Activated B cell treated with CpG ODN at 0.5 μM for 24 hours (primary cell): ENCODE measurements around the gene ZNF275. TPM values are rescaled to one million over a fixed set of nuclear protein-coding genes. Genes with fewer than 3 reads are reported as not detected.
"Not testable (repeated sequence)": the region's sequence is repeated elsewhere in the genome, so short reads cannot be mapped to it uniquely, and the experiment has no call there.

ENCODE experiments used
- ATAC-seq: fragments of 200-7000 bp; cut with Tn5 transposase; one replicate; pipeline ENCODE4 v1.10.0; 2021; ENCODE audit warnings: low read depth, mild to moderate bottlenecking, moderate library complexity
- CTCF ChIA-PET: fragments of 350-600 bp; sonication (Branson Sonifier 250); formaldehyde crosslinking; loops from one replicate; lab custom pipeline; 2021; ENCODE audit warnings: antibody characterized with exemption; lab: Charles Lee
- POLR2A ChIA-PET: fragments of 350-600 bp; sonication (Branson Sonifier 250); formaldehyde crosslinking; loops from one replicate; lab custom pipeline; 2021; ENCODE audit warnings: antibody characterized with exemption; lab: Charles Lee
- DNase-seq: peaks from one replicate; pipeline ENCODE4 v3.0.0; 2022
- H3K27ac Mint-ChIP-seq: one replicate; pipeline ENCODE4 v1.8.0; 2020; ENCODE audit warnings: mixed read lengths
- H3K27me3 Mint-ChIP-seq: one replicate; pipeline ENCODE4 v1.8.0; 2021; ENCODE audit warnings: mixed read lengths
- H3K36me3 Mint-ChIP-seq: one replicate; pipeline ENCODE4 v1.8.0; 2021; ENCODE audit warnings: low read depth, mixed read lengths
- H3K4me1 Mint-ChIP-seq: one replicate; pipeline ENCODE4 v1.8.0; 2021; ENCODE audit warnings: mixed read lengths
- H3K4me3 Mint-ChIP-seq: one replicate; pipeline ENCODE4 v1.8.0; 2020; ENCODE audit warnings: mild to moderate bottlenecking, mixed read lengths
- H3K9me3 Mint-ChIP-seq: one replicate; pipeline ENCODE4 v1.8.0; 2020; ENCODE audit warnings: mixed read lengths
- intact Hi-C: fragments of 100-400 bp; cut with micrococcal nuclease; formaldehyde crosslinking; loops from one replicate; pipeline ENCODE4 v1.15.1; 2024
- total RNA-seq: library from RNA; stranded (reverse); gene quantifications from 2 replicates; pipeline ENCODE4 v1.2.3, GENCODE V29; 2022
- TF ChIP-seq, protein P1 (sequence below): fragments of 200-600 bp; IDR thresholded peaks from one replicate; pipeline ENCODE4 v1.8.0; 2022; ENCODE audit warnings: antibody characterized with exemption, mild to moderate bottlenecking

Gene ZNF275
- total RNA-seq, 1 donor from 2014 or later, result 22.4 TPM

DNA sequence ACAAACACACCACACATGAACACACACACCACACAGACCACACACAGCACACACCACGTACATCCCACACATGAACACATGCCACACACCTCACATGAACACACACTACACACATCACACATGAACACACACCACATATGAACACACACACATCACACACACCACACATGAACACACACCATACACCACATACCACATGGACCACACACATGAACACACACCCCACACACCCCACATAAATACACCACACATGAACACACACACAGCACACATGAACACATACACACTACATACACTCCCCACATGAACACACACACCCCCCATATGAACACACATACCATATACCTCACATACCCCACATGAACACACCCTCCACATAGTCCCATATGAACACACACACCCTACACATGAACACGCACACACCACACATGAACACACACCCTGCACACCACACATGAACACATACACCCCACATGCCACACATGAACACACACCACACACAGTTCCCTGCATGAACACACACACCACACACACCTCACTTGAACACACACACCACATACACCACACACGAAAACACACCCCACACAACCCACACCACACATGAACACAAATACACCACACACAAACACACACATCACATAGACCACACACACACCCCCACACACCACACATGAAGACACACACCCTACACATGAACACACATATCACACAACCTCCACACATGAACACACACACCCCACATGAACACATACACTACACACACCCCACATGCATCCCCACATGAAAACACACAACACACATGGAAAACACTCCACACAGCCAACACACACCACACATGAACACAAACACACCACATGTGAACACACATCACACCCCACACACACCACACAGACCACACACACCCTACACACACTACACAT lies 48.9 kb downstream of the ZNF275 start:
- TF ChIP-seq, protein P1, sequence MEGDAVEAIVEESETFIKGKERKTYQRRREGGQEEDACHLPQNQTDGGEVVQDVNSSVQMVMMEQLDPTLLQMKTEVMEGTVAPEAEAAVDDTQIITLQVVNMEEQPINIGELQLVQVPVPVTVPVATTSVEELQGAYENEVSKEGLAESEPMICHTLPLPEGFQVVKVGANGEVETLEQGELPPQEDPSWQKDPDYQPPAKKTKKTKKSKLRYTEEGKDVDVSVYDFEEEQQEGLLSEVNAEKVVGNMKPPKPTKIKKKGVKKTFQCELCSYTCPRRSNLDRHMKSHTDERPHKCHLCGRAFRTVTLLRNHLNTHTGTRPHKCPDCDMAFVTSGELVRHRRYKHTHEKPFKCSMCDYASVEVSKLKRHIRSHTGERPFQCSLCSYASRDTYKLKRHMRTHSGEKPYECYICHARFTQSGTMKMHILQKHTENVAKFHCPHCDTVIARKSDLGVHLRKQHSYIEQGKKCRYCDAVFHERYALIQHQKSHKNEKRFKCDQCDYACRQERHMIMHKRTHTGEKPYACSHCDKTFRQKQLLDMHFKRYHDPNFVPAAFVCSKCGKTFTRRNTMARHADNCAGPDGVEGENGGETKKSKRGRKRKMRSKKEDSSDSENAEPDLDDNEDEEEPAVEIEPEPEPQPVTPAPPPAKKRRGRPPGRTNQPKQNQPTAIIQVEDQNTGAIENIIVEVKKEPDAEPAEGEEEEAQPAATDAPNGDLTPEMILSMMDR, result no peak
- ChIA-PET CTCF (no interaction called here), POLR2A (no interaction called here)
- Mint-ChIP-seq H3K9me3 (no peaks in the 10 kb centered on the region), H3K27me3 (no peaks in the 10 kb centered on the region), H3K4me1 (no peaks in the 10 kb centered on the region), H3K36me3 (no peaks in the 10 kb centered on the region), H3K27ac (no peak overlapping the region), H3K4me3 (no peak overlapping the region)
- ATAC-seq (no peak), DNase-seq (no peak)
- intact Hi-C loops, result no loop called here

DNA sequence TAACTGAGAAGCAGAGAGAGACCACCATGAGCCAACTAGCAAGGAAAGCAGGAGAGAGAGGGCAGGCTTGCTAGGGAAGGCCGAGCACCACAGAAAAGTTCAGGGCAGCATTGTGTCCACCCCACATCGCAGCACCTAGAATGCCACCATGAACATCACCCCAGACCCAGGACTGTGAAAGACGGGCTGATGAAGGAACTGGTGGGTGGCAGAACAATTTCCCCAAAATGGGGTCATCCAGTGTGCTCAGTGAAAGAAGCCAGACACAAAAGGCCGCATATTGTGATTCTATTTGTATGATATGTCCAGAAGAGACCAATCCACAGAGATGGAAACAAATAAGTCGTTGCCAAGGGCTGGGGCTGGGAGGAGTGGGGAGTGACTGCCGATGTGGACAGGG lies 50.4 kb downstream of the ZNF275 start:
- Mint-ChIP-seq H3K4me3 (no peak overlapping the region), H3K9me3 (no peaks in the 10 kb centered on the region), H3K4me1 (no peaks in the 10 kb centered on the region), H3K27me3 (no peaks in the 10 kb centered on the region), H3K36me3 (no peaks in the 10 kb centered on the region), H3K27ac (no peak overlapping the region)
- DNase-seq, result no peak
- intact Hi-C loops, result no loop called here
- no peak for ATAC-seq
- POLR2A ChIA-PET, result no interaction called here
- TF ChIP-seq, protein P1, result no peak
- CTCF ChIA-PET, result no interaction called here

DNA sequence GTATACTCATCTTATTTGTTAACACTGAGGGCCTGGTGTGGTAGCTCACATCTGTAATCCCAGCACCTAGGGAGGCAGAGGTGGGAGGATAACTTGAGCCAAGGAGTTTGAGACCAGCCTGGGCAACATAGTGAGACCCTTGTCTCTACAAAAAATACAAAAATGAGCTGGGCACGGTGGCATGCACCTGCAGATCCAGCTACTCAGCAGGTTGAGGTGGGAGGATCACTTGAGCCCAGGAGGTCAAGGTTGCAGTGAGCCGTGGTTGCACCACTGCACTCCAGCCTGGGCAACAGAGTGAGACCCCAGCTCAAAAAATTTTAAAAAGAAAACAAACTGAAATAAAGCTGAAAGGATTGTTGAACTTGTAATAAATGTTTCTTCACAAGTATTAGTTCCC lies 51.0 kb downstream of the ZNF275 start:
- H3K36me3 Mint-ChIP-seq, H3K4me1 Mint-ChIP-seq, CTCF ChIA-PET, POLR2A ChIA-PET, DNase-seq, intact Hi-C loops, H3K27me3 Mint-ChIP-seq, H3K9me3 Mint-ChIP-seq, H3K27ac Mint-ChIP-seq, H3K4me3 Mint-ChIP-seq, ATAC-seq: not testable (repeated sequence)

DNA sequence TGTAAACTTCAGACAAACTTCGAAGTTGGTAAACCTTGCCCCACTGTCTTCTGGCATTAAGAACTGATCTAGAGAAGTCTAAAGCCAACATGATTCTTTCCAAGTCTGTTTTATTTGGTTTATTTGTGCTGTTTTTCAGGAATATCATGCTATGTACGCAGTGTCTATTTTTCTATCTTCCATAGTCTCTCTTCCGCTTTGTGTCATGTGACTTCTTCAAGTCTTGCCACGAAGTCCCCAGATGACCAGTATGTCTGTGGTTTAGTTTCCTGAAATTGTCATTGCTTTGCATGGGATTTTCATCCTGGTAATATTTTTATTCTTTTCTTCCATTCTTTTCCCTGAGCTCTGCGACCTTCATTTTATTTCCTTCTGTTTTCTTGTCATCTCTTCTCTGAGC lies 52.1 kb downstream of the ZNF275 start:
- Mint-ChIP-seq H3K4me1 (no peaks in the 10 kb centered on the region), H3K9me3 (no peaks in the 10 kb centered on the region), H3K4me3 (no peak overlapping the region), H3K27ac (no peak overlapping the region), H3K36me3 (no peaks in the 10 kb centered on the region), H3K27me3 (no peaks in the 10 kb centered on the region)
- ATAC-seq (no peak), DNase-seq (no peak)
- TF ChIP-seq, protein P1, result no peak
- ChIA-PET POLR2A (no interaction called here), CTCF (no interaction called here)
- intact Hi-C loops, result no loop called here

DNA sequence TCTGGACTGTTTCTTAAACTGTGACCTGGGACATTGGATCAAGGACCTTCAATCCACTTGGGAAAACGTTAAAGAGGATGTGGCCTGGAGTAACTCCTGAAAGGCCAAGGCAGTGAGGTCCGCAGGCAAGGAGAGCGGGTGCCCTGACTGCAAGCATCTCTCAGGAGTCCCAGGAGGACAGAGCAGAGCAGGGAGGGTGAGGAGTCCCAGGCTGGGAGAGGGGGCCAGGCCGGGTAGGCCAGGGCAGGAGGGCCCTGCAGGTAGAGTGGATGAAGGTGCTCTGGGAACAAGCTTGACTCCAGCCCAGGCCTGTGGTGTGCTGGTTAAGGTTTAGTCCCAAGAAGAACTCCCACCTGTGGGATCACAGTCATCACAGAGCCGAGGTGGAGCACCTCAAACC lies 53.4 kb downstream of the ZNF275 start:
- no peak overlapping the region for H3K4me3 Mint-ChIP-seq
- ATAC-seq, result no peak
- H3K4me1 Mint-ChIP-seq, result no peaks in the 10 kb centered on the region
- intact Hi-C loops, result no loop called here
- H3K27me3 Mint-ChIP-seq, result no peaks in the 10 kb centered on the region
- ChIA-PET POLR2A (no interaction called here), CTCF (no interaction called here)
- no peak for DNase-seq
- no peak overlapping the region for H3K27ac Mint-ChIP-seq
- TF ChIP-seq, protein P1, result no peak
- no peaks in the 10 kb centered on the region for H3K9me3 Mint-ChIP-seq
- no peaks in the 10 kb centered on the region for H3K36me3 Mint-ChIP-seq
